Kidney (tissue), 14 donors: Measurements from ENCODE around the gene KRT36. TPM values are rescaled to one million over a fixed set of nuclear protein-coding genes. Genes with fewer than 3 reads are reported as not detected.

Experiments
- DNase-seq, 5 donors: peaks; one replicate each; pipeline ENCODE4 v3.0.0-alpha.2; 2013 to 2020
- FAIRE-seq: peaks from 2 replicates; lab custom pipeline; 2012; peaks lifted over from hg19 to GRCh38; lab: Jason Lieb, UNC
- H3K27ac ChIP-seq, 2 donors: one replicate each; pipeline ENCODE4 v1.7.0; 2013; ENCODE audit warnings: low read depth in 2 of 2, low read length in 2 of 2, inconsistent platforms in 1 of 2
- H3K27me3 ChIP-seq: one replicate; pipeline ENCODE4 v1.7.1; 2013; ENCODE audit warnings: low read length, inconsistent platforms; ENCODE audit not compliant: control insufficient read depth, insufficient read depth
- H3K36me3 ChIP-seq, 3 donors: one replicate each; pipeline versions ENCODE4 v1.7.0 to v1.7.1; 2013; ENCODE audit warnings: low read length in 3 of 3, control low read depth in 1 of 3, inconsistent platforms in 1 of 3; ENCODE audit not compliant: insufficient read depth in 3 of 3, control insufficient read depth in 2 of 3
- H3K4me1 ChIP-seq, 3 donors: one replicate each; pipeline versions ENCODE4 v1.7.0 to v1.7.1; 2013; ENCODE audit warnings: low read length in 3 of 3, inconsistent platforms in 1 of 3, low read depth in 1 of 3; ENCODE audit not compliant: control insufficient read depth in 2 of 3, insufficient read depth in 2 of 3
- H3K4me3 ChIP-seq, 3 donors: one replicate each; pipeline versions ENCODE4 v1.7.0 to v1.8.1; 2013; ENCODE audit warnings: low read length in 3 of 3, control low read depth in 1 of 3, inconsistent platforms in 1 of 3
- H3K9ac ChIP-seq, 3 donors: one replicate each; pipeline versions ENCODE4 v1.7.0 to v1.7.1; 2013; ENCODE audit warnings: low read length in 3 of 3, control low read depth in 1 of 3, inconsistent platforms in 1 of 3
- H3K9me3 ChIP-seq, 3 donors: one replicate each; pipeline versions ENCODE4 v1.7.0 to v1.7.1; 2013; ENCODE audit warnings: low read length in 3 of 3, control low read depth in 1 of 3, inconsistent platforms in 1 of 3; ENCODE audit not compliant: control insufficient read depth in 2 of 3, insufficient read depth in 1 of 3
- intact Hi-C: fragments of 100-400 bp; cut with DNase I; formaldehyde crosslinking; loops from one replicate; pipeline ENCODE4 v1.11.1; 2022
- polyA plus RNA-seq: library from polyadenylated mRNA; stranded (reverse); fragments of 350-450 nt; fragmentation: Illumina TruSeq; extraction: RNeasy Lipid Tissue Mini Kit (QIAGEN cat#74804); gene quantifications from one replicate; pipeline ENCODE4 v1.2.3, GENCODE V29; 2014; ENCODE audit warnings: low read depth, low replicate concordance; ENCODE audit not compliant: insufficient read depth
- total RNA-seq: library from RNA; stranded (reverse); fragmentation: NEBNext Ultra II Directional; extraction: Animal tissue kit (Norgen Biotek cat#: 25700); gene quantifications from one replicate; pipeline ENCODE4 v1.2.1, GENCODE V29; 2021
- TF ChIP-seq, protein P1 (sequence below): IDR thresholded peaks from 3 replicates; pipeline ENCODE4 v1.5.1; 2012; ENCODE audit warnings: mild to moderate bottlenecking, moderate library complexity, borderline replicate concordance; ENCODE audit not compliant: insufficient read depth; ENCODE audit errors: extremely low read depth
- donor health status: control.
- donor health status: control.
- donor health status: control.
- donor health status: control.
- donor health status: control.
- donor health status: DM: yes; HTN: yes; CAD: no.
- donor health status: Normal renal cell carcinoma (clear cell type).

KRT36 gene
- total and polyA plus RNA-seq, 2 donors from 2014 or later: not detected

DNA sequence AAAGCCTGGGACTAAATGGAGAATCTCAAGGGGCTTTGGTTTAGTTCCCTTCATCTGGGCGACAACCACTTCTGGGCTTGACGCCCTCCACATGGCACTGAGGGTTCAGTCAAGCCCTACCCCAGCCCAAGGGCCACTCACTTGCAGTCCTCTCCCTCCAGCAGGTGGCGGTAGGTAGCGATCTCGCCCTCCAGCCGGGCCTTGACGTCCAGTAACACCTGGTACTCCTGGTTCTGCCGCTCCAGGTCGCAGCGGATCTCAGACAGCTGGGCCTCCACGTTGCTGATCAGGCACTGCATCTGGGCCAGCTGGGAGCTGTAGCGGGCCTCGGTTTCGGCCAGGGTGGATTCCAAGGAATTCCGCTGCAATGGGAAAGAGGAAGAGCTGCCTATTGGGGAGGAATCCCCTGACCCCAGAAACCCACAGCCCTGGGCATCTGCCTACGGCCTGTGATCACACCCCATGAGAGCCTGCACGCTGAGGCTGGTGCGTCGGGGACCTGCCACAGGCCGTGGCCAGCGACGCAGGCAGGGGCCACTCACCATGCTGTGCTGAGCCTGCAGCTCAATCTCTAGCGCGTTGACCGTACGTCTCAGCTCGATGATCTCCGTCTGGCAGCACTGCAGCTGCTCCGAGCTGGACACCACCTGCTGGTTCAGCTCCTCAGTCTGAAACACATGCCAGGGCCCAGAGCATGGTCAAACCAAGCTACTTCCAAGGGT, 2.7 kb downstream of the KRT36 start:
- TF ChIP-seq, protein P1, sequence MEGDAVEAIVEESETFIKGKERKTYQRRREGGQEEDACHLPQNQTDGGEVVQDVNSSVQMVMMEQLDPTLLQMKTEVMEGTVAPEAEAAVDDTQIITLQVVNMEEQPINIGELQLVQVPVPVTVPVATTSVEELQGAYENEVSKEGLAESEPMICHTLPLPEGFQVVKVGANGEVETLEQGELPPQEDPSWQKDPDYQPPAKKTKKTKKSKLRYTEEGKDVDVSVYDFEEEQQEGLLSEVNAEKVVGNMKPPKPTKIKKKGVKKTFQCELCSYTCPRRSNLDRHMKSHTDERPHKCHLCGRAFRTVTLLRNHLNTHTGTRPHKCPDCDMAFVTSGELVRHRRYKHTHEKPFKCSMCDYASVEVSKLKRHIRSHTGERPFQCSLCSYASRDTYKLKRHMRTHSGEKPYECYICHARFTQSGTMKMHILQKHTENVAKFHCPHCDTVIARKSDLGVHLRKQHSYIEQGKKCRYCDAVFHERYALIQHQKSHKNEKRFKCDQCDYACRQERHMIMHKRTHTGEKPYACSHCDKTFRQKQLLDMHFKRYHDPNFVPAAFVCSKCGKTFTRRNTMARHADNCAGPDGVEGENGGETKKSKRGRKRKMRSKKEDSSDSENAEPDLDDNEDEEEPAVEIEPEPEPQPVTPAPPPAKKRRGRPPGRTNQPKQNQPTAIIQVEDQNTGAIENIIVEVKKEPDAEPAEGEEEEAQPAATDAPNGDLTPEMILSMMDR: peak; percentile 33
- Histone ChIP-seq H3K27me3 (no peaks in the 10 kb centered on the region), H3K4me3 (no peak overlapping the region), H3K9me3 (no peaks in the 10 kb centered on the region), H3K27ac (no peak overlapping the region), H3K4me1 (no peaks in the 10 kb centered on the region), H3K36me3 (no peaks in the 10 kb centered on the region), H3K9ac (no peak overlapping the region)
- intact Hi-C loops: no loop called here
- DNase-seq: no peak
- no peak for FAIRE-seq

DNA sequence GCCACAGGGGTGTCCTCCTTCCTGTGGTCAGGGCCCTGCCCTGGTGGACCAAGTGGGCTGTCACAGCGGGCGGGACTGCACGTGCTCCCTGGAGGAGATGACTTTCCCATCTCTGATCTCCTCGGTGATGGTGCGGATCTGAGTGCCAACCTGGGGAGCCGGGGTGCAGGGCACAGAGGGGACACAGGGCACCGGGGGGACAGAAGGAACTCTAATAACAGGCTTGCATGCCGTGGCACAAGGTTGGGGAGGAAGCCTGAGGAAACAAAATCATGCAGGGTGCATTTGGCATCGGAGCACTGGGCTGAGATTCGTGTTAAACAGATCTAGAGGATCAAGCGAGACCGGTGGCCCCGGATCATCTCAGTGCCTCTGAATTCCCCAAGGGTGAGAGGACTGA, 3.4 kb downstream of the KRT36 start:
- intact Hi-C loops: no loop called here
- H3K9me3 ChIP-seq: no peaks in the 10 kb centered on the region
- no peaks in the 10 kb centered on the region for H3K4me1 ChIP-seq
- H3K9ac ChIP-seq: no peak overlapping the region
- TF ChIP-seq, protein P1: no peak
- DNase-seq (no peak), FAIRE-seq (no peak)
- no peaks in the 10 kb centered on the region for H3K36me3 ChIP-seq
- H3K4me3 ChIP-seq: no peak overlapping the region
- H3K27me3 ChIP-seq: no peaks in the 10 kb centered on the region
- no peak overlapping the region for H3K27ac ChIP-seq

DNA sequence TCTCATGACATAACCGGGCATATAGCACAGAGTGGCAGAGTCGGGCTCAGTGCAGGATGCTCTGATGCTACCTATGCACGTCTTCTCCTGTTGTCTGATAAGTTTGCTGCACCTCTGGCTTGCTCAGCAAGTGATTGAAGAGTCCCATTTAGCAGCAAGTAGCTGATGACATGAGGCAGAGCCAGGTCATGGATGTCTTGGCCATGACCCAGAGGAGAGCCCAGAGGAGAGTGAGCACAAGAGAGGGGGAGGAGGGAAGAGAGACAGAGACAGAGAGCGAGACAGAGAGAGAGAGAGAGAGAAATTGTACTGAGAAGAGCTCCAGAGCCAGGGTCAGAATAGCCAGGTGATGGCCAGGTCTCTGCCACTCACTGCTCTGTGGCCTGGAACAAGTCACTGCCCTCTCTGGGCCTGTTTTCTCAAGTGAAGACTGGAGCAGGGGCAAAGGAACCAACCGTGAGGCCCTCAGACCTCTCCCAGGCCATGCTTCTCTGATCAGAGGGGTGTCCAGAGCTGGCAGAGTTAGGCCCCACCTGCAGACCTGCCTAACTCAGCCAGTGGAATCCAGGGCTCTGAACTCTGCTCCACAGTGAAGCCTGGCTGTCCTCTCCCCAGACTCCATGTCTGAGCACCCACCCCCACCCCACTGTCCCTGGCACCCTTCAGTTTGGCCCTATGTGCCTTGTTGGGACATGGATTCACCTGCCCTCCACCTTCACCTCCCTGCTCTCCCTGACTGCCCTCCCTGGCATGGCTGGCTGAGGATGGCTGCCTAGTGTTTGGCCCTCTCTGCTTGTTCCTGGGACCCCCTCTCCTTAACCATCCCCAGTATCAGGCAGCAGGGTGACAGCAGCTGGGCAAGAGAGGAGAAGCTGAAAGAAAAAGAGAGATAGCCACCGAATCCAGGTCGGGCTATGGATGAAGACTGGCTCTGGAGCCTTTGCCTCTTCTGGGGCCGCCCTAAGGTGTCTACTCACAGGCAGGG, 4.5 kb downstream of the KRT36 start:
- no peaks in the 10 kb centered on the region for H3K9me3 ChIP-seq
- no peak for FAIRE-seq
- TF ChIP-seq, protein P1: no peak
- H3K9ac ChIP-seq: no peak overlapping the region
- H3K36me3 ChIP-seq: no peaks in the 10 kb centered on the region
- H3K27ac ChIP-seq: no peak overlapping the region
- H3K4me3 ChIP-seq: no peak overlapping the region
- intact Hi-C loops: no loop called here
- DNase-seq: no peak
- H3K4me1 ChIP-seq: no peaks in the 10 kb centered on the region
- no peaks in the 10 kb centered on the region for H3K27me3 ChIP-seq
